ENCODE results near the gene C16orf74.

- TF ChIP-seq CTCF (IDR thresholded peaks at IDR 0.05) (no peak), POLR2A (IDR thresholded peaks at IDR 0.05) (no peak)
Measured at GRCh38 chr16:85657996-85658395, 92.9 kb downstream of the C16orf74 start.
